KMS-11 (cell line): ENCODE results near the gene MEIOB.

Experiments used
- H2AFZ ChIP-seq: fragments of 200-600 bp; sonication (generic); 2 replicates; pipeline ENCODE4 v1.6.1; 2016; ENCODE audit warnings: antibody characterized with exemption, mixed run types, low read depth
- H3K27ac ChIP-seq: fragments of 200-600 bp; sonication (generic); 2 replicates; pipeline ENCODE4 v1.6.1; 2016; ENCODE audit warnings: mild to moderate bottlenecking, mixed run types
- H3K27me3 ChIP-seq: fragments of 200-600 bp; sonication (generic); 2 replicates; pipeline ENCODE4 v1.6.1; 2017; ENCODE audit warnings: mild to moderate bottlenecking, low read depth, mixed run types, moderate library complexity; ENCODE audit not compliant: insufficient read depth
- H3K36me3 ChIP-seq: fragments of 200-600 bp; sonication (generic); 2 replicates; pipeline ENCODE4 v1.6.1; 2017; ENCODE audit warnings: mild to moderate bottlenecking, mixed run types; ENCODE audit not compliant: insufficient read depth
- H3K4me1 ChIP-seq: fragments of 200-600 bp; sonication (generic); 2 replicates; pipeline ENCODE4 v1.6.1; 2016; ENCODE audit warnings: mild to moderate bottlenecking, low read depth, mixed run types; ENCODE audit not compliant: poor library complexity, severe bottlenecking
- H3K4me2 ChIP-seq: fragments of 200-600 bp; sonication (generic); 2 replicates; pipeline ENCODE4 v1.7.0; 2016; ENCODE audit warnings: mild to moderate bottlenecking, mixed run types
- H3K4me3 ChIP-seq: fragments of 200-600 bp; sonication (generic); IDR thresholded peaks from 2 replicates; pipeline ENCODE4 v1.6.1; 2017; ENCODE audit warnings: low read depth, low read length, mixed read lengths; ENCODE audit not compliant: insufficient read depth
- H3K79me2 ChIP-seq: fragments of 200-600 bp; sonication (generic); 2 replicates; pipeline ENCODE4 v1.6.1; 2016; ENCODE audit warnings: low read depth, mixed run types; ENCODE audit not compliant: insufficient read depth
- H3K9ac ChIP-seq: fragments of 200-600 bp; sonication (generic); 2 replicates; pipeline ENCODE4 v1.6.1; 2016; ENCODE audit warnings: mild to moderate bottlenecking, mixed run types
- H4K20me1 ChIP-seq: fragments of 200-600 bp; sonication (generic); 2 replicates; pipeline ENCODE4 v1.6.1; 2016; ENCODE audit warnings: mild to moderate bottlenecking, mixed run types; ENCODE audit not compliant: insufficient read depth
- TF ChIP-seq, protein P1 (sequence below): fragments of 200-600 bp; sonication (generic); conservative IDR thresholded peaks from 2 replicates; pipeline ENCODE4 v1.6.1; 2017; ENCODE audit warnings: low read depth, mild to moderate bottlenecking, antibody characterized with exemption, low read length, moderate library complexity, mixed read lengths

MEIOB gene

DNA sequence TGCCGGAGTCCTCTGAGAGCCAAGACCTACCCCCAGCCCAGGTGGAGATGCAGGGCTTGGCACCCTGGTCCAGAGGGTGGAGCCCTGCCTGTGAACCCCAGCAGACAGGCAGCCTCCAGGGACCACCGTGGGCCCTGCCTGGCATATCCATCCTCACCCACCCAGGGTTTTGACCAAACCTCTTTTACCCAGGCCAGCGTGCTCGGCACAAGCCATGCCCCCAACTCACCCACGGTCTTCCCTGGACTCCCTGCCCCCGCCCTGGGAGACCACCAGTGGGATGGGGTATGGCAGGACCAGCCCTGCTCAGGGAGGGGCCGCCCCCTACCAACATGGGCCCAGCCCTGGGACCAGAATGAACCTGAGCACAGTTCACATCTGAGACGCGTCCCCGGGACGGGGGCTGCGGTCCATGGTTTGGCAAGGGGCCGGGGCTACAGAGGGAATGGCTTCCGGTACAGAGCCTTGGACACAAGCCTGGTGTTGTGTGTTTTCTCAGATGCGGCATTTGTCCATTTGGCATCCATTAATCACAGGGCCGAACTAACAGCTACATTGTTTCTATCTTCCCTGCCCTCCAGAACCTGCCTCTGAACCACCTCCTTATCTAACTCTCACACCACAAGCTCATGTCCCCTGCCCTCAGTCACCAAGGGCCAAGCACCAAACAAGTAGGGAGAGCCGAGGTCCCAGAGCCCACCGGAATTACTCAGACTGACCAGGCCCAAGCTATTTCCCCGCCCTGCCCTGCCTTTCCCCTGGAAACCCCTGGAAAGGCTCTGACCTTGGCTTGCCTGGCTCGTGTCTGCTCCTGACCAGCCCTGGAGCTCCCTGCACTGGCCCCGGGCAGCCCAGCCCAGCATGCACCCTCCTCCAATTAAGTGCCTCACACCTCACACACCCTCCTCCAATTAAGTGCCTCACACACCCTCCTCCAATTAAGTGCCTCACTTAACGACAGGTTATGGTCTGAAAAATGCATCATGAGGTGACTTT, 32.2 kb upstream of the MEIOB start:
- H3K36me3 ChIP-seq: no peaks in the 10 kb centered on the region
- no peaks in the 10 kb centered on the region for H4K20me1 ChIP-seq
- peaks cover 5% of the 10 kb centered on the region for H3K4me1 ChIP-seq
- no peak overlapping the region for H3K27ac ChIP-seq
- TF ChIP-seq, protein P1, sequence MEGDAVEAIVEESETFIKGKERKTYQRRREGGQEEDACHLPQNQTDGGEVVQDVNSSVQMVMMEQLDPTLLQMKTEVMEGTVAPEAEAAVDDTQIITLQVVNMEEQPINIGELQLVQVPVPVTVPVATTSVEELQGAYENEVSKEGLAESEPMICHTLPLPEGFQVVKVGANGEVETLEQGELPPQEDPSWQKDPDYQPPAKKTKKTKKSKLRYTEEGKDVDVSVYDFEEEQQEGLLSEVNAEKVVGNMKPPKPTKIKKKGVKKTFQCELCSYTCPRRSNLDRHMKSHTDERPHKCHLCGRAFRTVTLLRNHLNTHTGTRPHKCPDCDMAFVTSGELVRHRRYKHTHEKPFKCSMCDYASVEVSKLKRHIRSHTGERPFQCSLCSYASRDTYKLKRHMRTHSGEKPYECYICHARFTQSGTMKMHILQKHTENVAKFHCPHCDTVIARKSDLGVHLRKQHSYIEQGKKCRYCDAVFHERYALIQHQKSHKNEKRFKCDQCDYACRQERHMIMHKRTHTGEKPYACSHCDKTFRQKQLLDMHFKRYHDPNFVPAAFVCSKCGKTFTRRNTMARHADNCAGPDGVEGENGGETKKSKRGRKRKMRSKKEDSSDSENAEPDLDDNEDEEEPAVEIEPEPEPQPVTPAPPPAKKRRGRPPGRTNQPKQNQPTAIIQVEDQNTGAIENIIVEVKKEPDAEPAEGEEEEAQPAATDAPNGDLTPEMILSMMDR: no peak
- H3K4me2 ChIP-seq: no peak overlapping the region
- H2AFZ ChIP-seq: no peak overlapping the region
- H3K27me3 ChIP-seq: peaks cover 82% of the 10 kb centered on the region
- H3K9ac ChIP-seq: no peak overlapping the region
- H3K4me3 ChIP-seq: no peak overlapping the region
- no peaks in the 10 kb centered on the region for H3K79me2 ChIP-seq

- TF ChIP-seq, protein P1: no peak
- H3K9ac ChIP-seq: no peak overlapping the region
- no peak overlapping the region for H3K4me2 ChIP-seq
- H3K4me3 ChIP-seq: no peak overlapping the region
- no peaks in the 10 kb centered on the region for H4K20me1 ChIP-seq
- H3K79me2 ChIP-seq: no peaks in the 10 kb centered on the region
- no peak overlapping the region for H2AFZ ChIP-seq
- H3K27ac ChIP-seq: no peak overlapping the region
- peaks cover 83% of the 10 kb centered on the region for H3K27me3 ChIP-seq
- no peaks in the 10 kb centered on the region for H3K36me3 ChIP-seq
- peaks cover 5% of the 10 kb centered on the region for H3K4me1 ChIP-seq
Observed at GRCh38 chr16:1903220-1903574, 31.2 kb upstream of the MEIOB start.

- Histone ChIP-seq H2AFZ (no peak overlapping the region), H3K36me3 (no peaks in the 10 kb centered on the region), H3K27me3 (peaks cover 88% of the 10 kb centered on the region)
Observed at GRCh38 chr16:1902547-1903219, 30.7 kb upstream of the MEIOB start.

DNA sequence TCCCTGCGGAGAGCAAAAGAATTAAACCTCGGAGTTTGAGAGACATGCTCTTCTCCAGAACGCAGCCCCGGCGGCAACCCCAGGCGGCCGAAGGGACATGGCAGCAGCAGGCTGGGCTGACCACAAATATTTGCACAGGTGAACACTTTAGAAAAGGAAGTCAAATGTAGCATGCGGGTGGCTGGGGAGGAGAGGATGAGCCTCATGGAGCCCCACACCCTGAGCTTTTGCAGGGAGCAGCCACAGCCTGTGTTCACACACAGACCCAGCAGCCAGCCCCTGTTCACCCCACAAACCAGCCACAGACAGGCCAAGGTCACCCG, 28.4 kb upstream of the MEIOB start:
- H2AFZ ChIP-seq: no peak overlapping the region
- H3K27me3 ChIP-seq: peaks cover 90% of the 10 kb centered on the region
- H3K4me2 ChIP-seq: no peak overlapping the region
- no peak overlapping the region for H3K27ac ChIP-seq
- no peaks in the 10 kb centered on the region for H3K79me2 ChIP-seq
- no peaks in the 10 kb centered on the region for H3K4me1 ChIP-seq
- H3K9ac ChIP-seq: no peak overlapping the region
- TF ChIP-seq, protein P1: no peak
- no peaks in the 10 kb centered on the region for H3K36me3 ChIP-seq
- H4K20me1 ChIP-seq: no peaks in the 10 kb centered on the region
- H3K4me3 ChIP-seq: no peak overlapping the region

More at GRCh38 chr16:1902547-1903219, 30.7 kb upstream of the MEIOB start:
- no peaks in the 10 kb centered on the region for H4K20me1 ChIP-seq
- no peak overlapping the region for H3K4me2 ChIP-seq
- no peak overlapping the region for H3K4me3 ChIP-seq
- H3K79me2 ChIP-seq: no peaks in the 10 kb centered on the region
- TF ChIP-seq, protein P1: no peak
- no peak overlapping the region for H3K9ac ChIP-seq
- peaks cover 5% of the 10 kb centered on the region for H3K4me1 ChIP-seq
- no peak overlapping the region for H3K27ac ChIP-seq
